Pons (tissue), 1 donor: ENCODE results near the gene ROBO1.

Experiments
- DNase-seq: peaks from one replicate; pipeline ENCODE4 v3.0.0-alpha.2; 2016; ENCODE audit warnings: low spot score

ROBO1 gene

GRCh38 chr3:78978037-78978436 is 789.8 kb downstream of the ROBO1 start:
- DNase-seq = peak; percentile 46

GRCh38 chr3:78977073-78977472 is 790.7 kb downstream of the ROBO1 start:
- DNase-seq = no peak

- DNase-seq = no peak
These were observed 791.6 kb downstream of the ROBO1 start for GRCh38 chr3:78976200-78976599.

GRCh38 chr3:78974181-78974790 is 793.5 kb downstream of the ROBO1 start:
- DNase-seq = no peak

GRCh38 chr3:78972617-78973301 is 795.0 kb downstream of the ROBO1 start:
- DNase-seq = no peak

- DNase-seq = no peak
These were observed 797.1 kb downstream of the ROBO1 start for GRCh38 chr3:78970656-78971055.

GRCh38 chr3:78969483-78969882 is 798.3 kb downstream of the ROBO1 start:
- peak; percentile 94 for DNase-seq

GRCh38 chr3:78967061-78967460 is 800.7 kb downstream of the ROBO1 start:
- DNase-seq = no peak

- no peak for DNase-seq
These were observed 804.0 kb downstream of the ROBO1 start for GRCh38 chr3:78963771-78964170.

GRCh38 chr3:78957456-78957855 is 810.3 kb downstream of the ROBO1 start:
- DNase-seq = no peak

- no peak for DNase-seq
These were observed 816.4 kb downstream of the ROBO1 start for GRCh38 chr3:78951342-78951945.

- no peak for DNase-seq
These were observed 826.2 kb downstream of the ROBO1 start for GRCh38 chr3:78941587-78941986.

GRCh38 chr3:78940626-78941025 is 827.2 kb downstream of the ROBO1 start:
- no peak for DNase-seq

- no peak for DNase-seq
These were observed 827.7 kb downstream of the ROBO1 start for GRCh38 chr3:78940128-78940527.

- DNase-seq = no peak
These were observed 830.3 kb downstream of the ROBO1 start for GRCh38 chr3:78937475-78937874.

- DNase-seq = no peak
These were observed 840.0 kb downstream of the ROBO1 start for GRCh38 chr3:78927759-78928158.

GRCh38 chr3:78926523-78926922 is 841.3 kb downstream of the ROBO1 start:
- DNase-seq = no peak

GRCh38 chr3:78924711-78925110 is 843.1 kb downstream of the ROBO1 start:
- DNase-seq = no peak

GRCh38 chr3:78919021-78919755 is 848.6 kb downstream of the ROBO1 start:
- DNase-seq = no peak

GRCh38 chr3:78918361-78919020 is 849.3 kb downstream of the ROBO1 start:
- no peak for DNase-seq

- DNase-seq = no peak
These were observed 850.3 kb downstream of the ROBO1 start for GRCh38 chr3:78917536-78917935.

- no peak for DNase-seq
These were observed 854.1 kb downstream of the ROBO1 start for GRCh38 chr3:78913711-78914110.
